NCI-H1694 (cell line): ENCODE results near the gene AKAP13.

Source experiments
- DNase-seq: peaks from one replicate; lab custom pipeline; 2025; lab: John Stamatoyannopoulos, UW

AKAP13 gene

GRCh38 chr15:85443593-85444087, 63.2 kb downstream of the AKAP13 start:
- no peak for DNase-seq

- DNase-seq: no peak
These were observed 63.8 kb downstream of the AKAP13 start for GRCh38 chr15:85444122-85444745.

- DNase-seq: no peak
These were observed 65.0 kb downstream of the AKAP13 start for GRCh38 chr15:85445361-85445760.

GRCh38 chr15:85451099-85451700, 70.8 kb downstream of the AKAP13 start:
- no peak for DNase-seq

GRCh38 chr15:85452436-85452835, 72.0 kb downstream of the AKAP13 start:
- no peak for DNase-seq

GRCh38 chr15:85453144-85453872, 72.9 kb downstream of the AKAP13 start:
- no peak for DNase-seq

GRCh38 chr15:85454403-85454802, 74.0 kb downstream of the AKAP13 start:
- DNase-seq: no peak

- DNase-seq: no peak
These were observed 75.5 kb downstream of the AKAP13 start for GRCh38 chr15:85455891-85456290.

- DNase-seq: no peak
These were observed 76.4 kb downstream of the AKAP13 start for GRCh38 chr15:85456798-85457197.

GRCh38 chr15:85457392-85457968, 77.1 kb downstream of the AKAP13 start:
- DNase-seq: no peak

- no peak for DNase-seq
These were observed 78.4 kb downstream of the AKAP13 start for GRCh38 chr15:85458764-85459163.

- DNase-seq: no peak
These were observed 81.6 kb downstream of the AKAP13 start for GRCh38 chr15:85462029-85462428.

GRCh38 chr15:85463276-85463892, 83.0 kb downstream of the AKAP13 start:
- no peak for DNase-seq

GRCh38 chr15:85463976-85464375, 83.6 kb downstream of the AKAP13 start:
- DNase-seq: no peak

- DNase-seq: no peak
These were observed 84.1 kb downstream of the AKAP13 start for GRCh38 chr15:85464471-85464870.

- no peak for DNase-seq
These were observed 90.3 kb downstream of the AKAP13 start for GRCh38 chr15:85470563-85471271.

GRCh38 chr15:85472349-85472748, 91.9 kb downstream of the AKAP13 start:
- no peak for DNase-seq

GRCh38 chr15:85473455-85473854, 93.1 kb downstream of the AKAP13 start:
- DNase-seq: peak; percentile 24

GRCh38 chr15:85474700-85475316, 94.4 kb downstream of the AKAP13 start:
- DNase-seq: no peak

- no peak for DNase-seq
These were observed 94.9 kb downstream of the AKAP13 start for GRCh38 chr15:85475317-85475701.

GRCh38 chr15:85475711-85476110, 95.3 kb downstream of the AKAP13 start:
- DNase-seq: no peak
